ENCODE measurements around the gene NAALADL2. TPM values are rescaled to one million over a fixed set of nuclear protein-coding genes. Genes with fewer than 3 reads are reported as not detected.
"Not testable (repeated sequence)": the region's sequence is repeated elsewhere in the genome, so short reads cannot be mapped to it uniquely, and the experiment has no call there.

The NAALADL2 gene
- total RNA-seq, 2 donors from 2014 or later, result 8.5 to 24.3 TPM

- no peaks in the 10 kb centered on the region for H3K27me3 ChIP-seq
- TF ChIP-seq CTCF (IDR thresholded peaks at IDR 0.05), result no peak
- H3K4me3 ChIP-seq, result no peak overlapping the region
- no peak overlapping the region for H3K9ac ChIP-seq (ENCODE audit: low read depth in 2 of 2, low read length in 2 of 2)
- no peaks in the 10 kb centered on the region for H3K36me3 ChIP-seq
- no peak for DNase-seq
- no peak overlapping the region for H3K27ac ChIP-seq
- intact Hi-C loops (cut with DNase I), result no loop called here
- H3K9me3 ChIP-seq, result no peaks in the 10 kb centered on the region
- H3K4me1 ChIP-seq, result no peaks in the 10 kb centered on the region
Measured at GRCh38 chr3:175411946-175412345, 552.8 kb downstream of the NAALADL2 start.

GRCh38 chr3:175413926-175414325 is 554.8 kb downstream of the NAALADL2 start:
- Histone ChIP-seq H3K36me3 (no peaks in the 10 kb centered on the region), H3K27ac (no peak overlapping the region), H3K4me3 (no peak overlapping the region), H3K27me3 (no peaks in the 10 kb centered on the region), H3K9ac (ENCODE audit: low read depth in 2 of 2, low read length in 2 of 2) (no peak overlapping the region), H3K9me3 (no peaks in the 10 kb centered on the region), H3K4me1 (no peaks in the 10 kb centered on the region)
- intact Hi-C loops (cut with DNase I), result no loop called here
- DNase-seq, result no peak
- no peak for TF ChIP-seq CTCF (IDR thresholded peaks at IDR 0.05)

GRCh38 chr3:175416600-175416999 is 557.5 kb downstream of the NAALADL2 start:
- intact Hi-C loops (cut with DNase I), result no loop called here

GRCh38 chr3:175417426-175417825 is 558.3 kb downstream of the NAALADL2 start:
- no peak for DNase-seq
- H3K36me3 ChIP-seq, result no peaks in the 10 kb centered on the region
- no peaks in the 10 kb centered on the region for H3K9me3 ChIP-seq
- intact Hi-C loops (cut with DNase I), result no loop called here
- H3K27ac ChIP-seq, result no peak overlapping the region
- no peak overlapping the region for H3K4me3 ChIP-seq
- no peak for TF ChIP-seq CTCF (IDR thresholded peaks at IDR 0.05)
- H3K4me1 ChIP-seq, result no peaks in the 10 kb centered on the region
- H3K27me3 ChIP-seq, result no peaks in the 10 kb centered on the region
- H3K9ac ChIP-seq (ENCODE audit: low read depth in 2 of 2, low read length in 2 of 2), result no peak overlapping the region

More at GRCh38 chr3:175416600-175416999, 557.5 kb downstream of the NAALADL2 start:
- no peak overlapping the region for H3K9ac ChIP-seq (ENCODE audit: low read depth in 2 of 2, low read length in 2 of 2)
- H3K9me3 ChIP-seq, result no peaks in the 10 kb centered on the region
- no peak overlapping the region for H3K4me3 ChIP-seq
- TF ChIP-seq CTCF (IDR thresholded peaks at IDR 0.05), result no peak
- no peaks in the 10 kb centered on the region for H3K4me1 ChIP-seq
- DNase-seq, result no peak
- no peaks in the 10 kb centered on the region for H3K27me3 ChIP-seq
- no peak overlapping the region for H3K27ac ChIP-seq
- H3K36me3 ChIP-seq, result no peaks in the 10 kb centered on the region

GRCh38 chr3:175421902-175422301 is 562.8 kb downstream of the NAALADL2 start:
- Histone ChIP-seq H3K9me3 (no peaks in the 10 kb centered on the region), H3K4me3 (no peak overlapping the region), H3K36me3 (no peaks in the 10 kb centered on the region), H3K27me3 (no peaks in the 10 kb centered on the region), H3K9ac (ENCODE audit: low read depth in 2 of 2, low read length in 2 of 2) (no peak overlapping the region), H3K4me1 (no peaks in the 10 kb centered on the region), H3K27ac (no peak overlapping the region)
- TF ChIP-seq CTCF (IDR thresholded peaks at IDR 0.05), result no peak
- intact Hi-C loops (cut with DNase I), result no loop called here
- DNase-seq, result no peak

- Histone ChIP-seq H3K36me3 (no peaks in the 10 kb centered on the region), H3K9me3 (no peaks in the 10 kb centered on the region), H3K9ac (ENCODE audit: low read depth in 2 of 2, low read length in 2 of 2) (no peak overlapping the region), H3K4me1 (no peaks in the 10 kb centered on the region), H3K4me3 (no peak overlapping the region), H3K27me3 (no peaks in the 10 kb centered on the region), H3K27ac (no peak overlapping the region)
- no peak for TF ChIP-seq CTCF (IDR thresholded peaks at IDR 0.05)
- DNase-seq, result no peak
- intact Hi-C loops (cut with DNase I), result no loop called here
Measured at GRCh38 chr3:175422744-175423143, 563.6 kb downstream of the NAALADL2 start.

- intact Hi-C loops (cut with DNase I); H3K9ac ChIP-seq (ENCODE audit: low read depth in 2 of 2, low read length in 2 of 2); H3K4me3 ChIP-seq; H3K4me1 ChIP-seq; H3K27ac ChIP-seq; DNase-seq; H3K9me3 ChIP-seq; H3K36me3 ChIP-seq; H3K27me3 ChIP-seq: not testable (repeated sequence)
Measured at GRCh38 chr3:175423848-175424247, 564.7 kb downstream of the NAALADL2 start.
